GM12864 (cell line): ENCODE results near the gene PTX3.

Experiments used
- DNase-seq: peaks from one replicate; pipeline ENCODE4 v3.0.0-alpha.2; 2011; ENCODE audit warnings: low read depth
- H3K4me3 ChIP-seq: 2 replicates; pipeline ENCODE4 v1.5.1; 2011; ENCODE audit warnings: mild to moderate bottlenecking, low read depth, low read length, control low read depth
- TF ChIP-seq, protein P1 (sequence below): IDR thresholded peaks from 2 replicates; pipeline ENCODE4 v1.5.1; 2011; ENCODE audit warnings: low read depth, mild to moderate bottlenecking, moderate library complexity, low read length, control low read depth, inconsistent platforms; ENCODE audit errors: missing control alignments

The PTX3 gene

DNA sequence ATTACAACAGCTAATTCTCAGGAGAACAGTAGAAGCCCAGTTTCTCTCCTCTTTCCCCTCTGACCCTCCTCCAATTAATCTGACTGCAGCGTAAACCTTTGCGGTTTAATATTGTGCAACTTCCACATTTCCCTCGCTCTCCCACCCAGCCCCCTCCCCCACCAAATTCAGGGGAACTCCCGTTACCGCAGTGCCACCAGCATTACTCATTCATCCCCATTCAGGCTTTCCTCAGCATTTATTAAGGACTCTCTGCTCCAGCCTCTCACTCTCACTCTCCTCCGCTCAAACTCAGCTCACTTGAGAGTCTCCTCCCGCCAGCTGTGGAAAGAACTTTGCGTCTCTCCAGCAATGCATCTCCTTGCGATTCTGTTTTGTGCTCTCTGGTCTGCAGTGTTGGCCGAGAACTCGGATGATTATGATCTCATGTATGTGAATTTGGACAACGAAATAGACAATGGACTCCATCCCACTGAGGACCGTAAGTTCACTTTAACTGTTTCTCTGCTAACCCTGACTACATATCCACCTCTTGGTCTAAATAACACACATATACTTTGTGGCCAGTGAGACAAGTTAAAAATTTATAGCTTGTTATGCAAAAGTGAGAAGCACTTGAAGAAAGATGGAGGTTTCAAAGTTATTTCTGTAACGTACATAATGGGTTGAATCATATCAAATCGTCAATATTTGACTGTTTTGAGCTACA, at the start of gene PTX3:
Gene PTX3, plus strand, starts transcription at position 268 of the 709 bp plus-strand sequence. Its CDS starts 84 bp downstream, at position 352.
- no peak within 1 kb of the TSS for H3K4me3 ChIP-seq
- TF ChIP-seq, protein P1, sequence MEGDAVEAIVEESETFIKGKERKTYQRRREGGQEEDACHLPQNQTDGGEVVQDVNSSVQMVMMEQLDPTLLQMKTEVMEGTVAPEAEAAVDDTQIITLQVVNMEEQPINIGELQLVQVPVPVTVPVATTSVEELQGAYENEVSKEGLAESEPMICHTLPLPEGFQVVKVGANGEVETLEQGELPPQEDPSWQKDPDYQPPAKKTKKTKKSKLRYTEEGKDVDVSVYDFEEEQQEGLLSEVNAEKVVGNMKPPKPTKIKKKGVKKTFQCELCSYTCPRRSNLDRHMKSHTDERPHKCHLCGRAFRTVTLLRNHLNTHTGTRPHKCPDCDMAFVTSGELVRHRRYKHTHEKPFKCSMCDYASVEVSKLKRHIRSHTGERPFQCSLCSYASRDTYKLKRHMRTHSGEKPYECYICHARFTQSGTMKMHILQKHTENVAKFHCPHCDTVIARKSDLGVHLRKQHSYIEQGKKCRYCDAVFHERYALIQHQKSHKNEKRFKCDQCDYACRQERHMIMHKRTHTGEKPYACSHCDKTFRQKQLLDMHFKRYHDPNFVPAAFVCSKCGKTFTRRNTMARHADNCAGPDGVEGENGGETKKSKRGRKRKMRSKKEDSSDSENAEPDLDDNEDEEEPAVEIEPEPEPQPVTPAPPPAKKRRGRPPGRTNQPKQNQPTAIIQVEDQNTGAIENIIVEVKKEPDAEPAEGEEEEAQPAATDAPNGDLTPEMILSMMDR, result no peak
- DNase-seq, result no peak

DNA sequence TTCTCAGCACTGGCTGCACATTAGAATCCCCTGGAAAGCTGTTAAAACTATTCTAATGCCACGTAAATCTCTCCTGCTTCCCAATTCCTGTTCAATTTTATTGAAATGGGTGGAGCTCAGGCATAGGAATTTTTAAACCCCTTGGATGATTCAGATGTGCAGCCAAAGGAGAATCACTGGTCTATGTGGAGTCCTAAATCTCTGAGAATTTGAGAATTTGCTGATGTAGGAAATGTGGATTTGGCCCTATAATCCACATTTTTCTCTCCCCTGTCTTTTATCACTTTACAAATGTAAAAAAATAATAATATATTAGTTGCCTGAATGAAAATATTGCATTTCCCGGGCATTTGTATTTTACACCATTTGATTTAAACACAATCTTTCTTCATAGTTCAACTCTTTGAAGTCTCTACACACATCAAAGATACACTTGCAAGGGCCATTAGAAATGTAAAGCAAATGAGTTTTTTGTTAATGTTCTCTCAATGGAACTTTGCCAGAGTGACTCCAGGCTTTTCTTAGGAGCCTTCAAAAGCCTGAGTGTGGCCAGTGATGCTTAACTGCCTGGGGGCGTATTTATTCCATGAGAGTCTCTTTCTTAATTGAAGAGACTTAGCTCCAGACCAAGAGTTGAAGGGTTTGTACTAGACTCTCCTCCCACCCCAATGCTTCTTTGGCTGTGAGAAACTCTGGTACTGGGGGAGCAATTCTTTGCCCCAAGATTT, 48.8 kb upstream of the PTX3 start:
- TF ChIP-seq, protein P1, result no peak

DNA sequence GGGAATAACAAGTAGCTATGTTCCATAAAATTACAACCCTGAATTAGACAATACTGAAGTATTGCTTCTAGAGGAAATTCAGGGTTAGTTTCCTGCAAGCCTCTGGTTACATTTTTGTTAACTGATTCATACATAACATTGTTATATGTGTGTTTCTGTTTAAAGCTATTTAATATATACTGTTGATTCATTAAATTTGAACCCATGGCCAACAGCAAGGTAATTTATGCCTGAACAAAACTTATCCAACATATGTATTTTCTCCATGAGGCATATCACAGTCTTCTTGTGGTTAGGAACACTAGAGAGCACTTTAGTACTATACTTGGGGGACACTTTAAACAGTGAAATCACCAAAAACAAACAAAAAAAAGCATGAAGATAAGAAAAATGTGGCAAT, 47.7 kb upstream of the PTX3 start:
- DNase-seq, result no peak
- H3K4me3 ChIP-seq, result no peak overlapping the region
- TF ChIP-seq, protein P1, result no peak

More for the DNA sequence above, 48.8 kb upstream of the PTX3 start:
- H3K4me3 ChIP-seq, result no peak overlapping the region
- no peak for DNase-seq

DNA sequence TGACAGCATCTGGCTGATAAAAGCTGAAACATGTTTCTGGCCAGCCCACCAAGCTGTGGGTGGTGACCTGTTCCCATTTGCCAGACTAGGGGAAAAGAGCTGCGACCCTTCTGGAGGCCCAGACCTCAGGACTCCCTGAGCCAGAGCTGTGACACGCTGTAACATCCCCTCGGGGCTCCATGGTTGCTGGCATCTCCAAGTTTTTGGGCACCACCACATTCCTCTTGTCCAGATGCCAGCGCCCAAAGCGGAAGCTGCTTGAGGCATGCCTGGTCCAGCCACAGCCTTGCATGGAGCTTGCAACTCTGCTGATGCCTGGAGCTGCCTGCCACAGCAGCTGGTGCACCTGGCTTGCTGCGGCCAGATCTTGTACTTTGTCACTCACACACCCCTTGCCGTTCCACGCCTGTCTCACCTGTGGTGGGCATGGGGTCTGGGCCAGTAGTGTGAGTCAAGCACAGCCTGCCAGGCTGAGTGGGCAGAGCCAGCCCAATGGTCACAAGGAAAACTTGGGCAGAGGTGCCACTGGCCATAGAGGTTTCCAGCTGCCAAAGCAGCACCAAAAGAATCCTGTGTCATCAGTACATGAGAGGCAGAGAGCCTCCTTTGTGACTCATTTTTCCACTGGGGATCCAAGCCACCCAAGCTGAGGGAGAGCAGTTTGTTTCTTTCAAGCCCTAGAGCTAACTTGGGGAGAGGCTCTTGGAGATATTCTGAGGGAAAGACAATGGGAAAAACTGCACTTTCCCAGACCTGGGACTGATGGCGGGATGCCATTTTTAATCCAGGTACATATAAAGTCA, 45.7 kb upstream of the PTX3 start:
- no peak for DNase-seq
- H3K4me3 ChIP-seq, result no peak overlapping the region
- TF ChIP-seq, protein P1, result no peak

DNA sequence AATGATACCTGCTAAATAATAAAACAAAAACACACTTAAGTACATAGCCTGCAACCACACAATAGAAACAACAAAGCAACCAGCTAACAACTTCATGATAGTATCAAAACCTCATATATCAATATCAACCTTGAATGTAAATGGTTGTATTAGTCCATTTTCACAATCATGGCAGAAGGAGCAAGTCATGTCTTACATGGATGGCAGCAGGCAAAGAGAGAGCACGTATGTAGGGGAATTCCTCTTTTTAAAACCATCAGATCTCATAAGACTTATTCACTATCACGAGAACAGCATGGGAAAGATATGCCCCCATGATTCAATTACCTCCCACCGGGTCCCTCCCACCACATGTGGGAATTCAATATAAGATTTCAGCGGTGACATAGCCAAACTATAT, 44.5 kb upstream of the PTX3 start:
- no peak overlapping the region for H3K4me3 ChIP-seq
- DNase-seq, result no peak
- TF ChIP-seq, protein P1, result no peak

DNA sequence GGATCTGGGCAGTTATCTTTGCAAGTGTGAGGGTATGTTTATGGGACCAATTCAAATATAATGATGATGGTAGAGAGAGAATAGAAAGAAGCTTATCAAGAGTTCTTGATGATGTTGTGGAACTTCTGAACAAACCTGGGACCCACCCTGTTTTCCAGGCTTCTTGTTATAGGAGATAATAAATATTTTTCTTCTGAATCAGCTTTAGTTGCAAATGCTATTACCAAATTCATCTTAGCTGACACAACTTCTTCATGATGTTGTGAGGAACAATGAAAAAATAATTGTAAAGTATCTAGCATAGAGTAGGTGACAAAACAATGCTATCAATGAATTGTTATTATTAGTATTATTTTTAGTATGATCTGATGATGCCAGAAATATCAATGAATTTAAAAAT, 43.5 kb upstream of the PTX3 start:
- TF ChIP-seq, protein P1, result no peak
- no peak overlapping the region for H3K4me3 ChIP-seq
- DNase-seq, result no peak
